ENCODE data around the gene CNGA4. TPM values are rescaled to one million over a fixed set of nuclear protein-coding genes. Genes with fewer than 3 reads are reported as not detected.

The CNGA4 gene
- total RNA-seq, 4 donors from 2014 or later = 0.85 to 1.1 TPM; not detected in 2

DNA sequence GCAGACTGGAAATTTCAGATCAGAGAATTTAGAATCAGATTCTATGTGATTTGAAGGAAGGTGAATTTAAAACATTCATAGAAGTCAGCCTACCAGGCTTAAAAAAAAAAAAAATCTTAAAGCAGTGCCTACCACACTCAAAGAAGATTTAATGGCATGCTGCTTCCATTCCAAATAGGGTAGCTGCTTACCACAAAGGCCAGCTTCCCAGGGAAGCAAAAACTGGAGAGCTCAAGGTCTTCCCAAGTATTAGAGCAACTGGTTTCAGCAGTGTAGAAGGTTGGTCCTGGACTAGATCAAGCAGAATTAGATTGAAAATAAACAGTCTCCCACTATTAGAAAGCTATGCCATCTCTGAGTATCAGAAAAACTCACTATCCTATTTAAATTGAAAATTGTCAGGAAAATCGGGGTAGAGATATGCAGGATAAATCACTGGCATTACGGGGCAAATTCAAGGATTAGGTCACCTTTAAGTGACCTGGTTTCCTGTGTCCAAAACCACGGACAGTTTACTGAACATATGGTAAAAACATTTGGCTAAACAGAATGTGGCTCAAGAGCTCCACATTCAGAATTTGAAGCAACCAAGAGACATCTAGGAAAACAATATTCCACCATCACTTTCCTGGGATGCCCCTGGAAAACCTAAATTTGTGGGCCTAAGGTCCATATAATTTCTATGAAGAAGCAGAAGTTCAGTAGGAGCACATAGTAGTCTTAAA, 32.3 kb upstream of the CNGA4 start:
- Histone ChIP-seq H3K4me3 (no peak overlapping the region), H3K36me3 (peaks cover 0 to 67% (median 3%) of the 10 kb centered on the region in 3 donors), H3K9me3 (no peaks in the 10 kb centered on the region), H3K4me1 (no peaks in the 10 kb centered on the region), H3K27me3 (no peaks in the 10 kb centered on the region), H3K27ac (no peak overlapping the region)
- DNase-seq = no peak
- TF ChIP-seq POLR2A (IDR thresholded peaks at IDR 0.05) (no peak), CTCF (IDR thresholded peaks at IDR 0.05) (no peak)

DNA sequence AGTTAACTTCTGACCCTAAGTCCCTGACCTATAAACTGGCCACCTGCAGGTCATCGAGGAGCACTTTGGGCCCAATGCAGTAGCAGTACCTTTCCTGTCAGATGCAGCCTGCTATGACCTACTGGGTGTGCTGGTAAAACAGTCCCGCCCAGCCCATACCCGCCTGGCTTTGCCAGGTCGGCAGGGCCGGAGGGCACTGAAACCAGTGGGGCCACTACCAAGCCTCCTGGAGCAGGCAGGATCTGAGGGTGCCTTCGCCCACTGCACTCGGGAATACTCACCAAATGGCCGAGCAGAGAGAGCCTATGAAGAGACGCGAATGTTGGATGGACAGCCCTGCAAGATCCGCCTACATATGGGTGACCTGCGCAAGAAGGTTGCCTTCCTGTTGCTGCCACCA, 29.1 kb upstream of the CNGA4 start:
- no peak overlapping the region for H3K4me3 ChIP-seq
- TF ChIP-seq CTCF (IDR thresholded peaks at IDR 0.05) (no peak), POLR2A (IDR thresholded peaks at IDR 0.05) (no peak)
- H3K9me3 ChIP-seq = no peaks in the 10 kb centered on the region
- no peaks in the 10 kb centered on the region for H3K27me3 ChIP-seq
- peaks cover 0 to 83% (median 0%) of the 10 kb centered on the region in 3 donors for H3K36me3 ChIP-seq
- DNase-seq = no peak
- H3K27ac ChIP-seq = no peak overlapping the region
- H3K4me1 ChIP-seq = no peaks in the 10 kb centered on the region

GRCh38 chr11:6210274-6210955, 28.5 kb upstream of the CNGA4 start:
- Histone ChIP-seq H3K36me3 (peaks cover 0 to 82% (median 0%) of the 10 kb centered on the region in 3 donors), H3K4me3 (no peak overlapping the region), H3K4me1 (no peaks in the 10 kb centered on the region), H3K27ac (no peak overlapping the region), H3K27me3 (no peaks in the 10 kb centered on the region), H3K9me3 (no peaks in the 10 kb centered on the region)
- DNase-seq = no peak
- no peak for TF ChIP-seq CTCF (IDR thresholded peaks at IDR 0.05)
- no peak for TF ChIP-seq POLR2A (IDR thresholded peaks at IDR 0.05)

- Histone ChIP-seq H3K4me1 (no peaks in the 10 kb centered on the region), H3K27ac (no peak overlapping the region), H3K36me3 (peaks cover 0 to 96% (median 0%) of the 10 kb centered on the region in 3 donors), H3K9me3 (no peaks in the 10 kb centered on the region), H3K4me3 (no peak overlapping the region), H3K27me3 (no peaks in the 10 kb centered on the region)
- no peak for DNase-seq
- TF ChIP-seq CTCF (IDR thresholded peaks at IDR 0.05) = no peak
- no peak for TF ChIP-seq POLR2A (IDR thresholded peaks at IDR 0.05)
Measured at GRCh38 chr11:6214530-6214929, 24.4 kb upstream of the CNGA4 start.

DNA sequence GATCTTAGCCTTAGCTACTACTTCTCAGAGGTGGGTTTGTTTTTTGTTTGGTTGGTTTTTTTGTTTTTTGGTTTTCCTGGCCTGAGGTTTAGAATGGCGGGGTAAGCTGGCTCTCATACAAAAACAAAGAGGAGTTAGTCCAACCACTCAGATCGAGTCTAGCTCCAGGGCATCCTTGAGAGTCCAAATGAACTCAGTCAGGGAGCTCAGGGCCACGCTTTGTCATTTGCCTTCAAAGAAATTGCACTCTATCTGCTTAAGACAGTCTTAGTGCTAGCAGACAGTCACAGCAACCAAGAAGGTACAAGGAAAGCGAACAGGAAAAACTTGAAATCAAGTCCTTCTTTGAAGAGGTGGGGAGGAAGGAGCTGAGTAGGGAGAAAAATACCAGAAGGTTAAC, 22.4 kb upstream of the CNGA4 start:
- H3K4me3 ChIP-seq = no peak overlapping the region
- H3K36me3 ChIP-seq = peaks cover 0 to 96% (median 0%) of the 10 kb centered on the region in 3 donors
- no peak overlapping the region for H3K27ac ChIP-seq
- no peaks in the 10 kb centered on the region for H3K27me3 ChIP-seq
- no peaks in the 10 kb centered on the region for H3K4me1 ChIP-seq
- TF ChIP-seq CTCF (IDR thresholded peaks at IDR 0.05) = no peak
- no peak for TF ChIP-seq POLR2A (IDR thresholded peaks at IDR 0.05)
- DNase-seq = no peak
- H3K9me3 ChIP-seq = no peaks in the 10 kb centered on the region

Measured in Peyer's patch (tissue), 4 donors.